ENCODE measurements around the gene PTGER3.

Gene PTGER3

DNA sequence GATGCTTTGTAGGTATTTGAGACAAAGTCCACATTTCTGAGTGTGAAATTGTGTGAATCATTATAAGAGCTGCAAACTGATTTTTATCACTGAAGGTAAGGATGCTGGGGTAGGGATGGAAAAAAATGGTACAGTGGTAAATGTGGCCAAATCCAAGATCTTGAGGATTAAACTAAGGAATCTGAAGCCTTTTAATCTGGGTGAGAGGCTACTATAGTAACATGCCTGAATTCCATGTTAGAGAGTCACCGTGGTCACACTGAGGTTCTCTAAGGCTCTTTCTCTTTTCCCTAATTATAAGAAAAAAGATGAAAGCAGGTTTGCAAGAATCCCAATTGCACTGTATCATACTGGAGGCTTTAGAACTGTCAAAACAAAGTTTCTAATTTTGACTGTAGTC, 17.6 kb downstream of the PTGER3 start:
- TF ChIP-seq FOXP2 (optimal IDR thresholded peaks at IDR 0.05; ENCODE audit: control extremely low read depth, extremely low read length, insufficient read depth): no peak
- no peak for TF ChIP-seq EZH2 (IDR thresholded peaks at IDR 0.05)
- TF ChIP-seq POLR2AphosphoS5 (IDR thresholded peaks at IDR 0.05; ENCODE audit: borderline replicate concordance, low read depth, low read length): no peak
- peak overlapping the region; percentile 55 for H3K27ac ChIP-seq
- no peak for DNase-seq (ENCODE audit: low read depth, low spot score)

DNA sequence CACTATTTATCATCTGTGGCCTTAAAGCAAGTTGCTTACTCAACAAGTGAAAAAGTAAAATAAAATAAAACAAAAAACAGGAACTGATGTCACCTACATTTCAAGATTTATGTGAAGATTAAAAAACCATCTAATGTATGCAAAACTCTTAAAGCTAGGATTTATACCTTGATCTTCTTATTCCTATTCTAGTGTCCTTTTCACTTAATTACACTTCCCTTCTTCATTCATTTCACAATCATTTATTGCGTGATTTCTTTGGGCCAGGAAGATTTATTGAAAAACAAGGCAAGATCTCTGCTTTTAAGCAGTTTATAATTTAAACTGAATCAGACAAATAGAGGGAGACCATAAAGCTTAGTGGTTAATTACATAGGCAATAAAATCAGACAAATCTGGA, 18.6 kb downstream of the PTGER3 start:
- DNase-seq (ENCODE audit: low read depth, low spot score): no peak
- H3K9ac ChIP-seq (ENCODE audit: insufficient read length): no peak overlapping the region
- no peaks in the 10 kb centered on the region for H3K9me3 ChIP-seq (ENCODE audit: low read depth, low read length)
- no peak overlapping the region for H3K4me3 ChIP-seq
- peak overlapping the region; percentile 93; the same call in 1 of the 2 replicates for H3K27ac ChIP-seq
- peaks cover 69% of the 10 kb centered on the region for H3K36me3 ChIP-seq (ENCODE audit: insufficient read depth, low read length)
- TF ChIP-seq EZH2 (IDR thresholded peaks at IDR 0.05) (no peak), POLR2AphosphoS5 (IDR thresholded peaks at IDR 0.05; ENCODE audit: borderline replicate concordance, low read depth, low read length) (peak; percentile 12; the same call in 1 of the 2 replicates), FOXP2 (optimal IDR thresholded peaks at IDR 0.05; ENCODE audit: control extremely low read depth, extremely low read length, insufficient read depth) (no peak)

More for the DNA sequence above, 17.6 kb downstream of the PTGER3 start:
- H3K36me3 ChIP-seq (ENCODE audit: insufficient read depth, low read length): peaks cover 75% of the 10 kb centered on the region
- H3K9me3 ChIP-seq (ENCODE audit: low read depth, low read length): no peaks in the 10 kb centered on the region
- H3K9ac ChIP-seq (ENCODE audit: insufficient read length): no peak overlapping the region
- H3K4me3 ChIP-seq: no peak overlapping the region

DNA sequence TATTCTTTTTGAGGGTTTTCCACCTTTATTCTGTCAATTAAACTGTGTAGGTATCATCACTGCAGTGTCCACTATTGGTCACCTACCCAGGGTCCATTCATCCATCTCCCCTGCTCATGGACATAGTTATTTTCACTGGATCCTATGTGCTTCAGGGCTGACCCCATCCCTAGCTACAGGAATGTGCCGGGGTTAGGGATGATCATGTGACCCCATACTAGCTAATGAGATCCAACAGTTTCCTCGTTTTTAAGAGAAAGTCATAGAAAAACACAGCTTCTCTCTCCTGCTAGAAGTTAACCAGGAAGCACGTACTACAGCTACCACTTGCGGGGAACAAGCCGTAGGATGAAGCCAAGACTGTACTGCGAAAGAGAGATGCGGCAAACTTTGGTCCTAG, 19.6 kb downstream of the PTGER3 start:
- peak overlapping the region; percentile 93 for H3K27ac ChIP-seq
- peaks cover 67% of the 10 kb centered on the region for H3K36me3 ChIP-seq (ENCODE audit: insufficient read depth, low read length)
- no peak; the same call in 1 of the 2 replicates for TF ChIP-seq POLR2AphosphoS5 (IDR thresholded peaks at IDR 0.05; ENCODE audit: borderline replicate concordance, low read depth, low read length)
- no peak for TF ChIP-seq EZH2 (IDR thresholded peaks at IDR 0.05)
- no peak for TF ChIP-seq FOXP2 (optimal IDR thresholded peaks at IDR 0.05; ENCODE audit: control extremely low read depth, extremely low read length, insufficient read depth)
- DNase-seq (ENCODE audit: low read depth, low spot score): no peak
- 0 out of 2 replicates have a peak overlapping the region, but pooled peaks have one; percentile 10 for H3K4me3 ChIP-seq
- H3K9me3 ChIP-seq (ENCODE audit: low read depth, low read length): no peaks in the 10 kb centered on the region
- no peak overlapping the region for H3K9ac ChIP-seq (ENCODE audit: insufficient read length)

DNA sequence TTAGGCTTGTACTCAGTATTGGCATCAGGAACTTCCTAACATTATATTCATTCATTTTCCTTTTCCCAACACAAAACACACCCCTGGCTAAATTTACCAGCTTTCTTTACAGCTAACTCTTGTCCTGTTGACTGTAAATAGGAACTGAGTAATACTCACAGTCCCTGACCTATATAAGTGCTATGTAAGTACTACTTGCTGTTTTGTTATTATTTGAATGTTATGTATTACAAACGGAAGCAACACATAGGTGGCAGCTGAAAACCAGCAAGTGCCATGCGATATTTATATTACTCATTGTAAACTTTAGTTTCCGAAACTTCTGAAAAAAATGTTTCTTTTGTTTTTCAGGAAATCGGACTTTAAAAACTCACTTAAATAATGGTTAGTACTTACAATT, 21.5 kb downstream of the PTGER3 start:
- Histone ChIP-seq H3K4me3 (peak overlapping the region; percentile 49), H3K27ac (peak overlapping the region; percentile 93), H3K9ac (ENCODE audit: insufficient read length) (peak overlapping the region; percentile 56), H3K36me3 (ENCODE audit: insufficient read depth, low read length) (peaks cover 57% of the 10 kb centered on the region), H3K9me3 (ENCODE audit: low read depth, low read length) (no peaks in the 10 kb centered on the region)
- TF ChIP-seq EZH2 (IDR thresholded peaks at IDR 0.05) (no peak), POLR2AphosphoS5 (IDR thresholded peaks at IDR 0.05; ENCODE audit: borderline replicate concordance, low read depth, low read length) (no peak), FOXP2 (optimal IDR thresholded peaks at IDR 0.05; ENCODE audit: control extremely low read depth, extremely low read length, insufficient read depth) (no peak)
- no peak for DNase-seq (ENCODE audit: low read depth, low spot score)

DNA sequence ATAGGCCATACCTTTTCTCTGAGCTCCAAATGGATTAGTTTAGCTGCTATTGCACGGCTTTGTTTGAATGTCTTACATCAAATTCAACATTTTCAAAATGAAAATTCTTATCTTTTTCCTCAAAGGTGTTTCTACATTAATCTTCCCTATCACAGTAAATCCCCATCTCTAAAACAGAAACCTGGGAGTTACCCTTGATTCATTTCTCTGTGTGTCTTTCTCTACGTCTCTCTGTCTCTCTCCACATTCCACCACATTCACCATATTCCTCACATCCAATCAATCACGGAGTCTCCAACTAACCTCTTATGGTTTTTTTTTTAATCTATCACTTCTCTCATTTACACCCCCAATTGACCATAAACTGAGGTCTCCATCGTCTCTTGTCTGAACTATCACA, 24.1 kb downstream of the PTGER3 start:
- H3K36me3 ChIP-seq (ENCODE audit: insufficient read depth, low read length): peaks cover 63% of the 10 kb centered on the region

DNA sequence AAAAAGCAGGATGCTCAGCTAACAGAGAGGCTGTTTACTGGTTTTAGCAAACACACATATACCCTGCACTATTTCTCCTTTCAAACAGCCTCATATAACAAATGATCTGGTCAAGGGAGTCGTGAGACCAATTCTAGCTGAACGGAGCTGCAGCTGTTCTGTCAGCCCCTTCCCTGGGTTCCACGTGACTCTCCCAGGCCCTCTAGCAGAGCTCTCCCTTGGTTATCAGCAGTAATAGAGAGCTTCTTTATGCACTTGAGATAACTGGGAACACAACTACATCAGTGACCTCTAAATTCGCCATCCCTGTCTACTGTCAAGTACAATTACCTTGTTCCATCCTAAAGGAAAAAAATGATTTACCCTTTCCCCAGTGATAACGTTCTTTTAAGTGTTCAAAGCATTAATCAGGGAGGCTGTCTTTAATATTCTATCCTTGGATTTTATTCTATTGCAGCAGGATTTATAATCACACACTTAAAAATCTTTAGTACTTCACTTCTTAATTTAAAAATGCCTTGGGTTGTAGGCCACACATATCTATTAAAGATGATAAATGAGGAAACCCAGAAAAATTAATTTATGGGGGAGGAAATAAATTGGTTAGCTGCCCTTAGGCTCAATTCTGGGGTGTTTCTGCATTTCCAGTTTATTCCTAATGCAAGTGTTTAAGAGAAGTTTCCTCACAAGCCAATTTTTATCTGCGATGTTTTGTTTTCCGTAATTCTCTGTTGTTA, 28.2 kb downstream of the PTGER3 start:
- Histone ChIP-seq H3K9ac (ENCODE audit: insufficient read length) (no peak overlapping the region), H3K9me3 (ENCODE audit: low read depth, low read length) (no peaks in the 10 kb centered on the region), H3K4me3 (peak overlapping the region; percentile 20; the same call in 1 of the 2 replicates), H3K27ac (peak overlapping the region; percentile 83), H3K36me3 (ENCODE audit: insufficient read depth, low read length) (peaks cover 72% of the 10 kb centered on the region)
- no peak for TF ChIP-seq FOXP2 (optimal IDR thresholded peaks at IDR 0.05; ENCODE audit: control extremely low read depth, extremely low read length, insufficient read depth)
- peak; percentile 25; the same call in 1 of the 2 replicates for TF ChIP-seq POLR2AphosphoS5 (IDR thresholded peaks at IDR 0.05; ENCODE audit: borderline replicate concordance, low read depth, low read length)
- no peak for DNase-seq (ENCODE audit: low read depth, low spot score)

More for the DNA sequence above, 24.1 kb downstream of the PTGER3 start:
- no peak for DNase-seq (ENCODE audit: low read depth, low spot score)
- Histone ChIP-seq H3K4me3 (no peak overlapping the region), H3K9me3 (ENCODE audit: low read depth, low read length) (no peaks in the 10 kb centered on the region), H3K9ac (ENCODE audit: insufficient read length) (no peak overlapping the region), H3K27ac (peak overlapping the region; percentile 83)
- TF ChIP-seq POLR2AphosphoS5 (IDR thresholded peaks at IDR 0.05; ENCODE audit: borderline replicate concordance, low read depth, low read length): no peak
- TF ChIP-seq EZH2 (IDR thresholded peaks at IDR 0.05): no peak
- TF ChIP-seq FOXP2 (optimal IDR thresholded peaks at IDR 0.05; ENCODE audit: control extremely low read depth, extremely low read length, insufficient read depth): no peak

DNA sequence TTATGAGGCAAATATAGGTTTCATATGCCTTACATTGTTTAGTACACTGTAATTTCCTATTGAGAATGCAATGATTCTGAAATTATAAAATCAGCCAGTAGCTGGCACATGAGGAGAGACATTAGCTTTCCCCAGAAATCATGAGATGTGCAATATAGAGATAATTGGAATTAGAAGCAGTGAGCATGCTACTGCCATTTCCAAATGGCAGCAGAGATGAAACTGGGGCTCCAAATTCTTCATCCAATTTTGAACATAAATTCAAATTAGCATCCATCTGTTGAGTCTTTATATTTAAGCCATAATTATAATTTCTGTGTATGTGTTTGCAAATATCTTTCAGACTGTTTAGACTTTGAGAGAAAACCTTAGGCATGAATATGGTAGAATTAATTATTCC, 28.8 kb downstream of the PTGER3 start:
- TF ChIP-seq POLR2AphosphoS5 (IDR thresholded peaks at IDR 0.05; ENCODE audit: borderline replicate concordance, low read depth, low read length) (no peak), FOXP2 (optimal IDR thresholded peaks at IDR 0.05; ENCODE audit: control extremely low read depth, extremely low read length, insufficient read depth) (no peak), EZH2 (IDR thresholded peaks at IDR 0.05) (no peak)
- Histone ChIP-seq H3K9ac (ENCODE audit: insufficient read length) (no peak overlapping the region), H3K27ac (no peak overlapping the region; the same call in 1 of the 2 replicates), H3K9me3 (ENCODE audit: low read depth, low read length) (no peaks in the 10 kb centered on the region), H3K36me3 (ENCODE audit: insufficient read depth, low read length) (peaks cover 70% of the 10 kb centered on the region), H3K4me3 (no peak overlapping the region)
- no peak for DNase-seq (ENCODE audit: low read depth, low spot score)

DNA sequence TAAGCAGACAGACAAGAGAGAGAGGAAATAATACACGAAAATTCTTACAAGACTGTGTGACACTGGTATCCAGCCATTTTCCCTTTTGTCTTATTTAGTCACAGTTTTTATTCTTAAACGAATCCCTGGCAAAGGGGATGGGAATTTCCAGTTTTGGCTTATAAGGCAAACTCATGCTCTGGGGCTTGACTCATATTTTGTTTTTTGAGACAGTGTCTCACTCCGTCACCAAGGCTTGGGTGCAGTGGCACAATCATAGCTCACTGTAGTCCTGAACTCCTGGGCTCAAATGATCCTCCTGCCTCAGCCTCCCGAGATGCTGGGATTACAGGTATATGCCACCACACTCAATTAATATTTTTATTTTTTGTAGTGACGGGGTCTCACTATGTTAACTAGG, 31.9 kb downstream of the PTGER3 start:
- H3K36me3 ChIP-seq (ENCODE audit: insufficient read depth, low read length): peaks cover 83% of the 10 kb centered on the region
- TF ChIP-seq FOXP2 (optimal IDR thresholded peaks at IDR 0.05; ENCODE audit: control extremely low read depth, extremely low read length, insufficient read depth) (no peak), POLR2AphosphoS5 (IDR thresholded peaks at IDR 0.05; ENCODE audit: borderline replicate concordance, low read depth, low read length) (no peak), EZH2 (IDR thresholded peaks at IDR 0.05) (no peak)
- H3K9me3 ChIP-seq (ENCODE audit: low read depth, low read length): no peaks in the 10 kb centered on the region
- no peak overlapping the region for H3K27ac ChIP-seq
- H3K4me3 ChIP-seq: no peak overlapping the region
- no peak overlapping the region for H3K9ac ChIP-seq (ENCODE audit: insufficient read length)
- DNase-seq (ENCODE audit: low read depth, low spot score): no peak

Measured in SK-N-MC (cell line).